Gastrocnemius medialis (tissue), 4 donors: ENCODE measurements around the gene GATA2.

Experiments used
- POLR2A ChIP-seq, 2 donors: fragments of 450-650 bp; IDR thresholded peaks; one replicate each; pipeline ENCODE4 v1.6.1; 2017; ENCODE audit warnings: antibody characterized with exemption in 2 of 2, mild to moderate bottlenecking in 2 of 2, moderate library complexity in 2 of 2
- TF ChIP-seq, protein P1 (sequence below), 5 experiments: fragments of 450-650 bp in 3 of 5; fragments of 200-600 bp in 2 of 5; sonication (generic) in 2 of 5; IDR thresholded peaks in 4 of 5; conservative IDR thresholded peaks in 1 of 5; 1 replicate in 4 of 5; 2 replicates in 1 of 5; pipeline ENCODE4 v1.5.1; 2016 to 2019; ENCODE audit warnings: antibody characterized with exemption in 5 of 5, mild to moderate bottlenecking in 3 of 5, moderate library complexity in 3 of 5

DNA sequence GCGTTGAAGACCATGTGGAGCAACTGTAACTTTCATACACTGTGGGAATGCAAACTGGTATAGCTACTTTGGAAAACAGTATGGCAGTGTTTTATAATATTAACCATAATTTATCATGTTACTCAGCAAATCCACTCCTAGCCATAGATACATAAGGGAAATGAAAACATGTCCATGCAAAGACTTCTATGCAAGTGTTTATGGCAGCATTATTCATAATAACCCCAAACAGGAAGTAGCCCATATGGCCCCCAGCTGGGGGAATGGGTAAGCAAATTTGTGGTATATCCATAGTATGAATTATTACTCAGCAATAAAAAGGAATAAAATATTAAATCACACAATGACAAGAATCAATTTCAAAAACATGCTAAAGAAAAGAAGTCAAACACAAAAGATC is 23.0 kb upstream of the GATA2 start:
- TF ChIP-seq, protein P1, sequence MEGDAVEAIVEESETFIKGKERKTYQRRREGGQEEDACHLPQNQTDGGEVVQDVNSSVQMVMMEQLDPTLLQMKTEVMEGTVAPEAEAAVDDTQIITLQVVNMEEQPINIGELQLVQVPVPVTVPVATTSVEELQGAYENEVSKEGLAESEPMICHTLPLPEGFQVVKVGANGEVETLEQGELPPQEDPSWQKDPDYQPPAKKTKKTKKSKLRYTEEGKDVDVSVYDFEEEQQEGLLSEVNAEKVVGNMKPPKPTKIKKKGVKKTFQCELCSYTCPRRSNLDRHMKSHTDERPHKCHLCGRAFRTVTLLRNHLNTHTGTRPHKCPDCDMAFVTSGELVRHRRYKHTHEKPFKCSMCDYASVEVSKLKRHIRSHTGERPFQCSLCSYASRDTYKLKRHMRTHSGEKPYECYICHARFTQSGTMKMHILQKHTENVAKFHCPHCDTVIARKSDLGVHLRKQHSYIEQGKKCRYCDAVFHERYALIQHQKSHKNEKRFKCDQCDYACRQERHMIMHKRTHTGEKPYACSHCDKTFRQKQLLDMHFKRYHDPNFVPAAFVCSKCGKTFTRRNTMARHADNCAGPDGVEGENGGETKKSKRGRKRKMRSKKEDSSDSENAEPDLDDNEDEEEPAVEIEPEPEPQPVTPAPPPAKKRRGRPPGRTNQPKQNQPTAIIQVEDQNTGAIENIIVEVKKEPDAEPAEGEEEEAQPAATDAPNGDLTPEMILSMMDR (IDR thresholded peaks at IDR 0.05 in 4 of 5, conservative IDR thresholded peaks at IDR 0.05 in 1 of 5), result no peak
- TF ChIP-seq POLR2A (IDR thresholded peaks at IDR 0.05), result no peak
